ENCODE measurements around the gene MAFG.

Gene MAFG

GRCh38 chr17:81889602-81890001 is 37.9 kb downstream of the MAFG start:
- DNase-seq = no peak

GRCh38 chr17:81888988-81889595 is 38.4 kb downstream of the MAFG start:
- no peak for DNase-seq

GRCh38 chr17:81888105-81888987 is 39.2 kb downstream of the MAFG start:
- no peak for DNase-seq

GRCh38 chr17:81885869-81886548 is 41.5 kb downstream of the MAFG start:
- DNase-seq = peak; percentile 83

GRCh38 chr17:81885454-81885853 is 42.1 kb downstream of the MAFG start:
- no peak for DNase-seq

GRCh38 chr17:81884968-81885367 is 42.6 kb downstream of the MAFG start:
- DNase-seq = no peak

- no peak for DNase-seq
Observed at GRCh38 chr17:81884520-81884919, 43.0 kb downstream of the MAFG start.

GRCh38 chr17:81879121-81879520 is 48.4 kb downstream of the MAFG start:
- no peak for DNase-seq

- DNase-seq = no peak
Observed at GRCh38 chr17:81878294-81878693, 49.2 kb downstream of the MAFG start.

- no peak for DNase-seq
Observed at GRCh38 chr17:81877569-81877968, 50.0 kb downstream of the MAFG start.

GRCh38 chr17:81871387-81872230 is 55.9 kb downstream of the MAFG start:
- DNase-seq = peak; percentile 78

- no peak for DNase-seq
Observed at GRCh38 chr17:81870981-81871386, 56.6 kb downstream of the MAFG start, which contains the start of gene ARHGDIA. Gene ARHGDIA (minus strand): TSS chr17:81871337. CDS start chr17:81869930, 1,407 bp downstream.

GRCh38 chr17:81870131-81870980 is 57.2 kb downstream of the MAFG start:
- peak; percentile 15 for DNase-seq

- peak; percentile 23 for DNase-seq
Observed at GRCh38 chr17:81869221-81870130, 58.1 kb downstream of the MAFG start.

GRCh38 chr17:81868674-81869220 is 58.8 kb downstream of the MAFG start:
- no peak for DNase-seq
